K562 (cell line): ENCODE results near the gene DIPK2A. TPM values are rescaled to one million over a fixed set of nuclear protein-coding genes. Genes with fewer than 3 reads are reported as not detected.

Experiments used
- CHD7 ChIP-seq: fragments of 200-600 bp; sonication (generic); IDR thresholded peaks from one replicate; pipeline ENCODE4 v1.6.1; 2012; ENCODE audit warnings: mild to moderate bottlenecking, low read depth, low read length, inconsistent platforms
- ELF4 ChIP-seq: fragments of 450-650 bp; formaldehyde crosslinking; IDR thresholded peaks from 2 replicates; pipeline ENCODE4 v1.4.0; 2022; ENCODE audit warnings: missing genetic modification characterization
- HEY1 ChIP-seq: fragments of 250-450 bp; sonication (Bioruptor Pico); IDR thresholded peaks from 2 replicates; pipeline ENCODE4 v1.5.0; 2020; ENCODE audit warnings: mild to moderate bottlenecking, moderate library complexity, borderline replicate concordance
- HINFP ChIP-seq: fragments of 450-650 bp; conservative IDR thresholded peaks from 2 replicates; pipeline ENCODE4 v1.6.1; 2016; ENCODE audit warnings: missing genetic modification characterization, low read depth, mild to moderate bottlenecking, control low read depth, missing compliant biosample characterization
- L3MBTL2 ChIP-seq: fragments of 450-650 bp; IDR thresholded peaks from 2 replicates; pipeline ENCODE4 v1.6.1; 2016; ENCODE audit warnings: mild to moderate bottlenecking, moderate library complexity
- MYC ChIP-seq, 2 experiments: fragments of 250-450 bp in 1 of 2; sonication (Bioruptor Pico) in 1 of 2; IDR thresholded peaks; 2 replicates each; pipeline versions ENCODE4 v1.5.1 to v1.6.1; 2012 to 2021; ENCODE audit warnings: low read depth in 2 of 2, borderline replicate concordance in 1 of 2, improper control_type of control experiment in 1 of 2, low read length in 1 of 2, mild to moderate bottlenecking in 1 of 2, moderate library complexity in 1 of 2
- MYNN ChIP-seq, 2 experiments: sonication (generic); formaldehyde crosslinking in 1 of 2; IDR thresholded peaks; 2 replicates each; pipeline versions ENCODE4 v1.5.0 to v1.6.1; 2016 to 2020; ENCODE audit warnings: antibody characterized with exemption in 1 of 2, missing genetic modification reagents in 1 of 2
- PHF20 ChIP-seq: fragments of 450-650 bp; IDR thresholded peaks from 2 replicates; pipeline ENCODE4 v1.6.1; 2018; ENCODE audit not compliant: partially characterized antibody
- RFX1 ChIP-seq: fragments of 450-650 bp; IDR thresholded peaks from 2 replicates; pipeline ENCODE4 v1.6.1; 2016; ENCODE audit warnings: mild to moderate bottlenecking, moderate library complexity
- SRSF7 ChIP-seq: fragments of 200-400 bp; formaldehyde crosslinking; optimal IDR thresholded peaks from 2 replicates; pipeline ENCODE3; 2017; ENCODE audit warnings: mild to moderate bottlenecking, low read depth, low read length
- ZFX ChIP-seq: sonication (generic); formaldehyde crosslinking; IDR thresholded peaks from 2 replicates; pipeline ENCODE4 v1.8.0; 2022; ENCODE audit warnings: mild to moderate bottlenecking, missing genetic modification reagents, moderate library complexity
- ZNF165 ChIP-seq: fragments of 250-450 bp; sonication (Bioruptor Pico); IDR thresholded peaks from 2 replicates; pipeline ENCODE4 v1.4.0; 2020; ENCODE audit warnings: borderline replicate concordance
- polyA plus RNA-seq, 8 experiments: library from polyadenylated mRNA; depleted of rRNA in 4 of 8; stranded (reverse) in 5 of 8; unstranded in 3 of 8; fragments of >200 nt; fragmentation: Nextera tagmentation in 2 of 8; fragmentation: Illumina TruSeq in 1 of 8; extraction: Ambion mirVana in 2 of 8; extraction: Trizol in 1 of 8; gene quantifications; 2 replicates each; pipeline versions ENCODE4 v1.2.1 to v1.2.3, GENCODE V29; 2011 to 2014; ENCODE audit warnings: inconsistent platforms in 1 of 8, missing spikeins in 1 of 8
- total RNA-seq, 7 experiments: library from RNA; depleted of rRNA in 6 of 7; stranded (reverse); fragments of >200 nt in 6 of 7; fragmentation: Illumina TruSeq in 2 of 7; extraction: Trizol in 2 of 7; gene quantifications; 2 replicates each; pipeline versions ENCODE4 v1.2.1 to v1.2.3, GENCODE V29; 2011 to 2021; ENCODE audit warnings: low replicate concordance in 1 of 7

Gene DIPK2A
- total and polyA plus RNA-seq, 9 of the 15 experiments (the other 6 are each of a cell fraction or from before 2014, with no cell fraction given): 3.3 to 15.7 (median 7.8) TPM

- TF ChIP-seq MYC (IDR thresholded peaks at IDR 0.05; ENCODE audit: low read depth, low read length) (peak; percentile 80; the same call in 1 of the 2 replicates), MYC (CRISPR knock-in tag; IDR thresholded peaks at IDR 0.05; ENCODE audit: borderline replicate concordance, low read depth) (no peak), L3MBTL2 (peak; percentile 51; the same call in 1 of the 2 replicates), RFX1 (peak; percentile 88), SRSF7 (no peak), ZFX (CRISPR knock-in tag) (peak; percentile 86), HEY1 (no peak), MYNN (IDR thresholded peaks at IDR 0.05) (peak; percentile 66; the same call in 1 of the 2 replicates), MYNN (CRISPR knock-in tag; IDR thresholded peaks at IDR 0.05) (peak; percentile 63; the same call in 1 of the 2 replicates), CHD7 (no peak), ELF4 (CRISPR knock-in tag) (no peak), HINFP (no peak), ZNF165 (no peak), PHF20 (peak; percentile 22)
These were observed 757 bp upstream of the DIPK2A start (continued) for GRCh38 chr3:143970773-143971358.
